ENCODE data around the gene RDM1. TPM values are rescaled to one million over a fixed set of nuclear protein-coding genes. Genes with fewer than 3 reads are reported as not detected.

Gene RDM1
- total RNA-seq, 1 experiment from 2014 or later = 6.2 TPM

GRCh38 chr17:35875072-35875799 lies 55.3 kb downstream of the RDM1 start:
- no peaks in the 10 kb centered on the region for H3K4me1 Mint-ChIP-seq (ENCODE audit: low read depth, unreplicated experiment)
- no peaks in the 10 kb centered on the region for H3K36me3 Mint-ChIP-seq (ENCODE audit: insufficient read depth, unreplicated experiment)
- DNase-seq = no peak
- no peak overlapping the region for H3K27ac Mint-ChIP-seq (ENCODE audit: unreplicated experiment)
- peaks cover 16% of the 10 kb centered on the region for H3K27me3 Mint-ChIP-seq (ENCODE audit: unreplicated experiment)
- no peak overlapping the region for H3K4me3 Mint-ChIP-seq (ENCODE audit: low read depth, unreplicated experiment)
- no peaks in the 10 kb centered on the region for H3K9me3 Mint-ChIP-seq (ENCODE audit: low read depth, unreplicated experiment)
- BruUV-seq (replicated peaks) = no TSS peak
- intact Hi-C loops (cut with micrococcal nuclease; ENCODE audit: unreplicated experiment) = no loop called here
- TF ChIP-seq CTCF (IDR thresholded peaks at IDR 0.05; ENCODE audit: unreplicated experiment) = no peak
- CTCF ChIA-PET = no interaction called here

- CTCF ChIA-PET = no interaction called here
- no peak for DNase-seq
- Mint-ChIP-seq H3K27ac (ENCODE audit: unreplicated experiment) (no peak overlapping the region), H3K9me3 (ENCODE audit: low read depth, unreplicated experiment) (no peaks in the 10 kb centered on the region), H3K4me1 (ENCODE audit: low read depth, unreplicated experiment) (no peaks in the 10 kb centered on the region), H3K36me3 (ENCODE audit: insufficient read depth, unreplicated experiment) (no peaks in the 10 kb centered on the region), H3K27me3 (ENCODE audit: unreplicated experiment) (peaks cover 16% of the 10 kb centered on the region), H3K4me3 (ENCODE audit: low read depth, unreplicated experiment) (no peak overlapping the region)
- BruUV-seq (replicated peaks) = no TSS peak
- TF ChIP-seq CTCF (IDR thresholded peaks at IDR 0.05; ENCODE audit: unreplicated experiment) = no peak
- intact Hi-C loops (cut with micrococcal nuclease; ENCODE audit: unreplicated experiment) = no loop called here
Measured at GRCh38 chr17:35872196-35872980, 58.2 kb downstream of the RDM1 start.

- TSS peak; percentile 95 for BruUV-seq (replicated peaks)
- H3K27me3 Mint-ChIP-seq (ENCODE audit: unreplicated experiment) = peaks cover 4% of the 10 kb centered on the region
- TF ChIP-seq CTCF (IDR thresholded peaks at IDR 0.05; ENCODE audit: unreplicated experiment) = no peak
- no peaks in the 10 kb centered on the region for H3K9me3 Mint-ChIP-seq (ENCODE audit: low read depth, unreplicated experiment)
- no peaks in the 10 kb centered on the region for H3K4me1 Mint-ChIP-seq (ENCODE audit: low read depth, unreplicated experiment)
- H3K4me3 Mint-ChIP-seq (ENCODE audit: low read depth, unreplicated experiment) = no peak overlapping the region
- CTCF ChIA-PET = interaction anchor here (0.7 kb wide), 1 partner anchor 712 kb away, joined by 7 read pairs; no protein-coding TSS in a partner anchor
- DNase-seq = no peak
- intact Hi-C loops (cut with micrococcal nuclease; ENCODE audit: unreplicated experiment) = no loop called here
- no peak overlapping the region for H3K27ac Mint-ChIP-seq (ENCODE audit: unreplicated experiment)
- H3K36me3 Mint-ChIP-seq (ENCODE audit: insufficient read depth, unreplicated experiment) = no peaks in the 10 kb centered on the region
Measured at GRCh38 chr17:35870906-35871819, 59.4 kb downstream of the RDM1 start.

GRCh38 chr17:35868737-35869136 lies 61.8 kb downstream of the RDM1 start, which contains the start of gene HEATR9:
Gene HEATR9 (minus strand): TSS chr17:35868891. CDS start chr17:35868742, 149 bp downstream.
- intact Hi-C loops (cut with micrococcal nuclease; ENCODE audit: unreplicated experiment) = no loop called here
- no peaks in the 10 kb centered on the region for H3K4me1 Mint-ChIP-seq (ENCODE audit: low read depth, unreplicated experiment)
- no TSS peak for BruUV-seq (replicated peaks)
- no peaks in the 10 kb centered on the region for H3K9me3 Mint-ChIP-seq (ENCODE audit: low read depth, unreplicated experiment)
- no peak within 1 kb of the TSS for H3K27ac Mint-ChIP-seq (ENCODE audit: unreplicated experiment)
- TF ChIP-seq CTCF (IDR thresholded peaks at IDR 0.05; ENCODE audit: unreplicated experiment) = no peak
- no peaks in the 10 kb centered on the region for H3K27me3 Mint-ChIP-seq (ENCODE audit: unreplicated experiment)
- CTCF ChIA-PET = interaction anchor here (0.5 to 0.6 kb wide), 2 partner anchors 110 to 278 kb away, joined by 3 read pairs; no protein-coding TSS in a partner anchor
- DNase-seq = no peak
- H3K36me3 Mint-ChIP-seq (ENCODE audit: insufficient read depth, unreplicated experiment) = no peaks in the 10 kb centered on the region
- no peak within 1 kb of the TSS for H3K4me3 Mint-ChIP-seq (ENCODE audit: low read depth, unreplicated experiment)
